ENCODE data around the gene C9orf57.
"Not testable (repeated sequence)": the region's sequence is repeated elsewhere in the genome, so short reads cannot be mapped to it uniquely, and the experiment has no call there.

The C9orf57 gene

GRCh38 chr9:72023596-72023995 is 36.8 kb downstream of the C9orf57 start:
- DNase-seq (ENCODE audit: low read depth) = no peak

DNA sequence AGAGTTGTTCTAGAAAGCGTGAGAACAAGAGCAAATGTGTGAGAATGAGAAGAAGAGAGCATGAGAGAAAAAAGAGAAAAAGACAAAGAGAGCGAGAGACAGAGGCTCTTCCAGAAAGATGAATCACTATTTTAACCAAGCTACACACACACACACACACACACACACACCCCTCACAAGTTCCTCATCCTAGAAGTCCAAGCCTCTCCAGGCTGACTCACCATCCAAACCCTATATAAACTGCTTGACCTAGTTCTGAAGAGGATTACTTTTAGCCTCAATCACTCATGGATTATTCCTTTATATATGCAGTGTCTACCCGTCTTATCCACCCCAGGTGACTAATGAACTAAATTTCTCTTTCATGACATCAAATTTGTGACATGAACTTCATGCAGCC is 37.6 kb downstream of the C9orf57 start:
- no peak for DNase-seq (ENCODE audit: low read depth)

DNA sequence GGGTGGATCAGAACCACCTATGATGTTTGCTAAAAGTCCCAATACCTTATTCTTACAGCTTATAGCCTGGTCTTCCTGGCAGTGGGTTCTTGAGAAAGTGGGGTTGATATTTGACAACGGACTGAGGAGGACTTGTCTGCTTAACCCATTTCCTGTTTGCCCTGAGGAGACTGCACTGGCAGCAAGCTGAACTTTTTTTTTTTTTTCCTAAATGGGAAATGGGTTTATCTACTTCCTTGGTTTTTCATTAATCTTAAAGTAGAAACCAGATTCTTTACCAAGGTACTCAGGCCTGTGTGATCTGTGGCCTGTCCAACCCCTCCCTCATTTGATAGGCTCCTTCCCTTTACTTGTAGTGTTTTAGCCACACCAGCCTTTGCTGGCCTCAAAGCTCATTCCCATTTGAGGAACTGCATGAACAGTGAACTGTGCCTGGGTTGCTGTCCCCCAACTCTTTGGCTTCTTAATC is 47.1 kb downstream of the C9orf57 start:
- no peak for DNase-seq (ENCODE audit: low read depth)

- DNase-seq (ENCODE audit: low read depth) = no peak
Measured at GRCh38 chr9:72012646-72013045, 47.8 kb downstream of the C9orf57 start.

GRCh38 chr9:72007726-72008125 is 52.7 kb downstream of the C9orf57 start:
- DNase-seq (ENCODE audit: low read depth) = not testable (repeated sequence)

DNA sequence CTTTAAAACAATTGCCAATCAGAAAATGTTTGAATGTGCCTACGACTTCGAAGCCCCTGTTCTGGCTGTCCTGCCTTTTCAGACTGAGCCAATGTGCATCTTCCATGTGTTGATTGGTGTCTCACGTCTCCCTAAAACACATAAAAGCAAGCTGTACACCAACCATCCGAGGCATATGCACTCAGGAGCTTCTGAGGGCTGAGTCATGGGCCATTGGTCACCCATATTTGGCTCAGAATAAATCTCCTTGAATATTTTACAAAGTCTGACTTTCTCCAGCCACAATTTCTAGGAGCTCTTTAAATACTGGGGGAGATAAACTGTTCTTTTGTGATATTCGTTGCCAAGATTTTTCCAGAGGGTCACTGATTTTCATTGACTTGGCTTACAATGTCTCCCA is 53.9 kb downstream of the C9orf57 start:
- no peak for DNase-seq (ENCODE audit: low read depth)

DNA sequence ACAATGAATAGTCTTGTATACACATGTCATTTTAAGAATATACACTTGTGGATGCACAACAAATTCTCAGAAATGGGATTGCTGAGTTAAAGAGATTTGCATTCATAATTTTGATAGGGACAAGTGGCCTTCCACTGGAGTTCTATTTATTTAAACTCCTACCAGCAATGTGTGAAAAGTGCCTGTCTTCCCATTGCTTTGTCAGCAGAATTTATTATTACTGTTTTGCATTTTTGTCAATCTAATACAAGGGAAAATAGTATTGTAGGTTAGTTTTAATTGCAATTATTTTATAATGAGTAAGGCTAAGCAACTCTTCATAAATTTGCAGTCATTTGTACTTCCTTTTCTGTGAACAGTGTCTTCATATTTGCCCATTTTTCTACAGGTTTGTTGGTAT is 55.0 kb downstream of the C9orf57 start:
- DNase-seq (ENCODE audit: low read depth) = no peak

All from T follicular helper cell (primary cell).